OCI-LY1 (cell line): ENCODE results near the gene NEUROD2.

ENCODE experiments used
- H2AFZ ChIP-seq: fragments of 200-600 bp; sonication (generic), shearing (Covaris generic); 2 replicates; pipeline ENCODE4 v1.6.0; 2014; ENCODE audit warnings: antibody characterized with exemption, mild to moderate bottlenecking, low read length
- H3F3A ChIP-seq: fragments of 200-600 bp; sonication (generic), shearing (Covaris generic); 2 replicates; pipeline ENCODE4 v1.6.0; 2014; ENCODE audit warnings: mild to moderate bottlenecking, antibody characterized with exemption, low read length, moderate library complexity; ENCODE audit not compliant: insufficient read depth
- H3K27ac ChIP-seq: fragments of 200-600 bp; sonication (generic); 2 replicates; pipeline ENCODE4 v1.5.1; 2014; ENCODE audit warnings: low read length, mixed run types, mild to moderate bottlenecking, low read depth; ENCODE audit not compliant: poor library complexity, severe bottlenecking
- H3K27me3 ChIP-seq: fragments of 200-600 bp; sonication (generic); 2 replicates; pipeline ENCODE4 v1.6.0; 2014; ENCODE audit warnings: antibody characterized with exemption, mild to moderate bottlenecking, low read length, moderate library complexity; ENCODE audit not compliant: insufficient read depth
- H3K36me3 ChIP-seq: fragments of 200-600 bp; sonication (generic); 2 replicates; pipeline ENCODE4 v1.6.1; 2014; ENCODE audit warnings: mild to moderate bottlenecking, antibody characterized with exemption, low read length, moderate library complexity, mixed read lengths; ENCODE audit not compliant: insufficient read depth
- H3K4me1 ChIP-seq: fragments of 200-600 bp; sonication (generic); 2 replicates; pipeline ENCODE4 v1.5.1; 2014; ENCODE audit warnings: mild to moderate bottlenecking, low read length, moderate library complexity; ENCODE audit not compliant: insufficient read depth, severe bottlenecking
- H3K4me2 ChIP-seq: fragments of 200-600 bp; sonication (generic), shearing (Covaris generic); 2 replicates; pipeline ENCODE4 v1.6.1; 2014; ENCODE audit warnings: low read length
- H3K4me3 ChIP-seq: fragments of 200-600 bp; sonication (generic); 2 replicates; pipeline ENCODE4 v1.5.1; 2014; ENCODE audit warnings: low read length, low read depth, mild to moderate bottlenecking, mixed read lengths; ENCODE audit not compliant: poor library complexity, severe bottlenecking
- H3K79me2 ChIP-seq: fragments of 200-600 bp; shearing (Covaris generic); 2 replicates; pipeline ENCODE4 v1.6.1; 2016; ENCODE audit warnings: mixed run types, low read length, mixed read lengths; ENCODE audit not compliant: insufficient read depth
- H3K9ac ChIP-seq: fragments of 200-600 bp; sonication (generic), shearing (Covaris generic); 2 replicates; pipeline ENCODE4 v1.6.1; 2014; ENCODE audit warnings: mild to moderate bottlenecking, low read length, mixed read lengths
- H3K9me2 ChIP-seq: fragments of 200-600 bp; sonication (generic), shearing (Covaris generic); 2 replicates; pipeline ENCODE4 v1.6.1; 2014; ENCODE audit warnings: low read depth, mild to moderate bottlenecking, low read length, mixed read lengths
- H3K9me3 ChIP-seq: fragments of 200-600 bp; shearing (Covaris generic); 2 replicates; pipeline ENCODE4 v1.6.1; 2014; ENCODE audit warnings: low read length, mixed read lengths
- H4K20me1 ChIP-seq: fragments of 200-600 bp; sonication (generic), shearing (Covaris generic); 2 replicates; pipeline ENCODE4 v1.6.0; 2016; ENCODE audit warnings: mild to moderate bottlenecking, low read length; ENCODE audit not compliant: insufficient read depth
- CTCF ChIP-seq: fragments of 200-600 bp; sonication (generic), shearing (Covaris generic); IDR thresholded peaks from 2 replicates; pipeline ENCODE4 v1.5.1; 2017; ENCODE audit warnings: mild to moderate bottlenecking, antibody characterized with exemption, low read length, moderate library complexity, mixed read lengths
- EZH2 ChIP-seq: fragments of 200-600 bp; sonication (generic), shearing (Covaris generic); IDR thresholded peaks from 2 replicates; pipeline ENCODE4 v1.8.0; 2017; ENCODE audit warnings: borderline replicate concordance, mixed run types, mild to moderate bottlenecking, antibody characterized with exemption, low read length, moderate library complexity, mixed read lengths

Gene NEUROD2

GRCh38 chr17:39568702-39569101 lies 39.0 kb downstream of the NEUROD2 start:
- Histone ChIP-seq H2AFZ (no peak overlapping the region), H3K36me3 (peaks cover 12% of the 10 kb centered on the region), H3K27me3 (no peaks in the 10 kb centered on the region), H3K9ac (no peak overlapping the region), H3K9me3 (no peaks in the 10 kb centered on the region), H3K4me3 (no peak overlapping the region), H3K4me1 (peaks cover 3% of the 10 kb centered on the region), H3K79me2 (no peaks in the 10 kb centered on the region), H3K4me2 (no peak overlapping the region), H3K27ac (no peak overlapping the region), H4K20me1 (no peaks in the 10 kb centered on the region), H3F3A (no peaks in the 10 kb centered on the region; the same call in 1 of the 2 replicates), H3K9me2 (no peaks in the 10 kb centered on the region)
- no peak for TF ChIP-seq CTCF
- TF ChIP-seq EZH2 = no peak

GRCh38 chr17:39566094-39566850 lies 41.4 kb downstream of the NEUROD2 start:
- no peaks in the 10 kb centered on the region for H3K9me2 ChIP-seq
- no peak overlapping the region for H3K4me2 ChIP-seq
- no peaks in the 10 kb centered on the region for H3F3A ChIP-seq
- H3K79me2 ChIP-seq = no peaks in the 10 kb centered on the region
- TF ChIP-seq CTCF (no peak), EZH2 (no peak)
- no peak overlapping the region for H3K9ac ChIP-seq
- H3K27me3 ChIP-seq = no peaks in the 10 kb centered on the region
- H4K20me1 ChIP-seq = no peaks in the 10 kb centered on the region
- H3K4me1 ChIP-seq = peaks cover 17% of the 10 kb centered on the region
- H3K4me3 ChIP-seq = no peak overlapping the region
- no peak overlapping the region for H3K27ac ChIP-seq
- H3K9me3 ChIP-seq = no peaks in the 10 kb centered on the region
- H3K36me3 ChIP-seq = peaks cover 5% of the 10 kb centered on the region
- H2AFZ ChIP-seq = no peak overlapping the region

- no peak overlapping the region for H2AFZ ChIP-seq
- no peaks in the 10 kb centered on the region for H3K79me2 ChIP-seq
- H3K4me1 ChIP-seq = peaks cover 17% of the 10 kb centered on the region
- H3K4me2 ChIP-seq = no peak overlapping the region
- no peak overlapping the region for H3K4me3 ChIP-seq
- no peaks in the 10 kb centered on the region for H3K9me3 ChIP-seq
- H3K27me3 ChIP-seq = no peaks in the 10 kb centered on the region
- no peak overlapping the region for H3K9ac ChIP-seq
- no peak overlapping the region for H3K27ac ChIP-seq
- TF ChIP-seq EZH2 (no peak), CTCF (no peak)
- no peaks in the 10 kb centered on the region for H3F3A ChIP-seq
- H4K20me1 ChIP-seq = no peaks in the 10 kb centered on the region
- no peaks in the 10 kb centered on the region; the same call in 1 of the 2 replicates for H3K36me3 ChIP-seq
- H3K9me2 ChIP-seq = no peaks in the 10 kb centered on the region
These were observed 43.4 kb downstream of the NEUROD2 start for GRCh38 chr17:39564211-39564848.
